Stomach (tissue), 4 donors: ENCODE results near the gene CPE.

Source experiments
- EP300 ChIP-seq: sonication (generic); formaldehyde crosslinking; IDR thresholded peaks from one replicate; pipeline ENCODE4 v1.6.1; 2017; ENCODE audit warnings: antibody characterized with exemption
- POLR2AphosphoS5 ChIP-seq, 3 donors: sonication (generic); formaldehyde crosslinking; IDR thresholded peaks; one replicate each; pipeline ENCODE4 v1.6.1; 2016; ENCODE audit warnings: antibody characterized with exemption in 3 of 3
- TF ChIP-seq, protein P1 (sequence below), 7 experiments: fragments of 450-650 bp in 4 of 7; fragments of 200-600 bp in 3 of 7; sonication (generic) in 3 of 7; IDR thresholded peaks; one replicate each; pipeline ENCODE4 v1.5.1; 2016 to 2019; ENCODE audit warnings: antibody characterized with exemption in 7 of 7, control low read depth in 2 of 7, mild to moderate bottlenecking in 1 of 7

DNA sequence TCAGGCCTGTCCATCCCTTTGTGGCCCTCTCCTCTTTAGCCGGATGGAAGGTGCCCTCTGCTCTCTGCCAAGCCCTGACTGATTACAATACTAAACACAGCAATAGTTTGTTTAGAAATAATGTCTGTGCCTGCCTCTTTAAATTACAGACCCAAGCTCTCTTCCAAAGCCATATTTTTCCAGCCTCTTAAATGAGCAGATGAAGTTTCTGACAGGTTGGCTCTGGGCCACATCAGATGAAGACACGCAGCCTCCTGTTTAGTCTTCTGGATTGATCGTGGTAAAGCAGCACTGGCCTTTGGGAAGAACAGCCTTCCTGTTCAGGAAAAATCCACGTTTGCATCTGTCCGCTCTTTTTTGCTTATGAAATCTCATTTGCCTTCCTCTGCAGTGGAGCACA is 133.6 kb downstream of the CPE start:
- TF ChIP-seq, protein P1, sequence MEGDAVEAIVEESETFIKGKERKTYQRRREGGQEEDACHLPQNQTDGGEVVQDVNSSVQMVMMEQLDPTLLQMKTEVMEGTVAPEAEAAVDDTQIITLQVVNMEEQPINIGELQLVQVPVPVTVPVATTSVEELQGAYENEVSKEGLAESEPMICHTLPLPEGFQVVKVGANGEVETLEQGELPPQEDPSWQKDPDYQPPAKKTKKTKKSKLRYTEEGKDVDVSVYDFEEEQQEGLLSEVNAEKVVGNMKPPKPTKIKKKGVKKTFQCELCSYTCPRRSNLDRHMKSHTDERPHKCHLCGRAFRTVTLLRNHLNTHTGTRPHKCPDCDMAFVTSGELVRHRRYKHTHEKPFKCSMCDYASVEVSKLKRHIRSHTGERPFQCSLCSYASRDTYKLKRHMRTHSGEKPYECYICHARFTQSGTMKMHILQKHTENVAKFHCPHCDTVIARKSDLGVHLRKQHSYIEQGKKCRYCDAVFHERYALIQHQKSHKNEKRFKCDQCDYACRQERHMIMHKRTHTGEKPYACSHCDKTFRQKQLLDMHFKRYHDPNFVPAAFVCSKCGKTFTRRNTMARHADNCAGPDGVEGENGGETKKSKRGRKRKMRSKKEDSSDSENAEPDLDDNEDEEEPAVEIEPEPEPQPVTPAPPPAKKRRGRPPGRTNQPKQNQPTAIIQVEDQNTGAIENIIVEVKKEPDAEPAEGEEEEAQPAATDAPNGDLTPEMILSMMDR (IDR thresholded peaks at IDR 0.05) = no peak
- TF ChIP-seq POLR2AphosphoS5 (IDR thresholded peaks at IDR 0.05) = no peak
- TF ChIP-seq EP300 = no peak
